OCI-LY7 (cell line): ENCODE results near the gene VWA5B1. TPM values are rescaled to one million over a fixed set of nuclear protein-coding genes. Genes with fewer than 3 reads are reported as not detected.
A peak's percentile ranks its signal among the peaks of the same experiment; 100 is the strongest.
"Not testable (repeated sequence)": the region's sequence is repeated elsewhere in the genome, so short reads cannot be mapped to it uniquely, and the experiment has no call there.

Source experiments
- BruUV-seq: library from RNA; stranded (reverse); fragments of 400-500 nt; replicated peaks from 2 replicates; lab custom pipeline; 2021; lab: Mats Ljungman, UMichigan
- CTCF ChIA-PET: fragments of 300-600 bp; sonication (Branson Sonifier 250); formaldehyde crosslinking; loops from one replicate; lab custom pipeline; 2022; ENCODE audit warnings: antibody characterized with exemption; ENCODE audit not compliant: unreplicated experiment; lab: Charles Lee
- POLR2A ChIA-PET: fragments of 300-600 bp; sonication (Branson Sonifier 250); formaldehyde crosslinking; loops from one replicate; lab custom pipeline; 2022; ENCODE audit warnings: antibody characterized with exemption; lab: Charles Lee
- DNase-seq: peaks from one replicate; pipeline ENCODE4 v3.0.0-alpha.2; 2015; ENCODE audit warnings: low spot score
- H2AFZ ChIP-seq: fragments of 200-600 bp; sonication (generic), shearing (Covaris generic); 2 replicates; pipeline ENCODE4 v1.6.1; 2014; ENCODE audit warnings: mild to moderate bottlenecking, antibody characterized with exemption, low read length, moderate library complexity
- H3K27ac ChIP-seq: fragments of 200-600 bp; sonication (generic); 2 replicates; pipeline ENCODE4 v1.5.1; 2014; ENCODE audit warnings: mixed run types, low read depth, mild to moderate bottlenecking, moderate library complexity, low read length, inconsistent platforms; ENCODE audit not compliant: poor library complexity, severe bottlenecking
- H3K36me3 ChIP-seq: fragments of 200-600 bp; sonication (generic); 2 replicates; pipeline ENCODE4 v1.6.1; 2014; ENCODE audit warnings: mild to moderate bottlenecking, antibody characterized with exemption, low read length, moderate library complexity, mixed read lengths; ENCODE audit not compliant: insufficient read depth
- H3K4me1 ChIP-seq: fragments of 200-600 bp; sonication (generic); 2 replicates; pipeline ENCODE4 v1.5.1; 2014; ENCODE audit warnings: mild to moderate bottlenecking, low read length; ENCODE audit not compliant: insufficient read depth, poor library complexity, severe bottlenecking
- H3K4me2 ChIP-seq: fragments of 200-600 bp; sonication (generic); 2 replicates; pipeline ENCODE4 v1.6.1; 2014; ENCODE audit warnings: mild to moderate bottlenecking, low read length
- H3K4me3 ChIP-seq: fragments of 200-600 bp; sonication (generic); 2 replicates; pipeline ENCODE4 v1.5.1; 2014; ENCODE audit warnings: mild to moderate bottlenecking, low read depth, low read length; ENCODE audit not compliant: poor library complexity, severe bottlenecking
- H3K79me2 ChIP-seq: fragments of 200-600 bp; sonication (generic); 2 replicates; pipeline ENCODE4 v1.6.1; 2016; ENCODE audit warnings: low read depth, mild to moderate bottlenecking, low read length, moderate library complexity, mixed read lengths; ENCODE audit not compliant: insufficient read depth
- H3K9me2 ChIP-seq: fragments of 200-600 bp; sonication (generic); 2 replicates; pipeline ENCODE4 v1.6.1; 2016; ENCODE audit warnings: mild to moderate bottlenecking, low read length, mixed read lengths; ENCODE audit not compliant: insufficient read depth
- H3K9me3 ChIP-seq: fragments of 200-600 bp; sonication (generic); 2 replicates; pipeline ENCODE4 v1.6.1; 2014; ENCODE audit warnings: mild to moderate bottlenecking, mixed run types, low read length, mixed read lengths
- H4K20me1 ChIP-seq: fragments of 200-600 bp; sonication (generic); 2 replicates; pipeline ENCODE4 v1.6.1; 2014; ENCODE audit warnings: mild to moderate bottlenecking, antibody characterized with exemption, low read length, moderate library complexity, mixed read lengths; ENCODE audit not compliant: insufficient read depth
- EZH2phosphoT487 ChIP-seq: fragments of 200-600 bp; sonication (generic); IDR thresholded peaks from 2 replicates; pipeline ENCODE4 v1.6.1; 2018; ENCODE audit warnings: low read depth, borderline replicate concordance, mild to moderate bottlenecking, mixed run types, antibody characterized with exemption, low read length, moderate library complexity, mixed read lengths
- intact Hi-C: fragments of 100-400 bp; cut with micrococcal nuclease; formaldehyde crosslinking; loops from one replicate; pipeline ENCODE4 v1.10.0; 2022; ENCODE audit not compliant: unreplicated experiment
- total RNA-seq, 2 experiments: library from RNA; depleted of rRNA in 1 of 2; stranded (reverse); fragments of >200 nt in 1 of 2; shearing (Covaris generic) in 1 of 2; gene quantifications; 2 replicates each; pipeline ENCODE4 v1.2.3, GENCODE V29; 2014 to 2022
- TF ChIP-seq, protein P1 (sequence below): fragments of 200-600 bp; sonication (generic); conservative IDR thresholded peaks from 2 replicates; pipeline ENCODE4 v1.5.1; 2014; ENCODE audit warnings: mild to moderate bottlenecking, antibody characterized with exemption, low read length, moderate library complexity, mixed read lengths

Gene VWA5B1
- total RNA-seq, 2 experiments from 2014 or later, result 0.19 to 0.25 TPM

DNA sequence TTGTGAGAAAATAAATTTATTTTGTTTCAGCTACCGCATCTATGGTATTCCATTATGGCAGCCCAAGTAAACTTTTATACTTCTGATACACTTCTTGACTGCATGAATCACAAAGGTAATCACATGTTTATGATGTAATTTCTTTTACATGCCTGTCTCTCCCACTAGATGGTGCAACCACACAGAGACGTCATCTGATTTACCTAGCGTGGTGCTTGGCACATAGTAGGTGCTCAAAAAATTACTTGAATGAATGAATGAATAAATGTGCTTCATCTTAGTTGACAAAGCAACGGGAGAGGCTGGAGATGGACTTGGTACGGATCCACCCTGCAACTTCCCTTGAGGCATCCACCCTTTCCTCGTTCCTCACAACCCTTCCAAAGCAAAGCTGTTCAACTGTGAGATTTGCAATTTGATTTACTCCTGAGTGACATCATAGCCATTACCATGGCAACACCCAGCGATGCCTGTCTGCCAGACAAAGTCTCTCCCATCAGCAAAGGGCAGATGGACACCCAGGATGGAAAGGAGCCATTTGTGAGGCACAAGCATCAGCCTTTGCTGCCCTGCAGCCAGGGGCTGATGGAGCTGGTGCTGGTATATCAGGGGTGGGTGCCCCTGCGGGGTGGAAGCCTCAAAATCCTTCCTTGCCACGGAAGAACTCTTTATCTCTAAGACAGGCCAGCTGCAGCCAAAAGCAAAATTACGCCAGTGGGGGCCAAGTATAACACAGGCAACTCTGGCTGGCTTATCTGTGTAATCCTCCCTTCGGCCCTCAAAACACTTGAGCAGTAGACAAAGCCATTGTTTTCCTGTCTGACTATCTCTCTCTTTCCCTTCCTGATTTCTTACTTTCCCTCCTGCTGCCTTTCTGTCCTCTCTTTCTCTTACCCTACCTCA lies 18.9 kb upstream of the VWA5B1 start:
- Histone ChIP-seq H3K9me2 (no peaks in the 10 kb centered on the region), H4K20me1 (no peaks in the 10 kb centered on the region), H3K36me3 (no peaks in the 10 kb centered on the region), H3K9me3 (0 out of 2 replicates have a peak, but pooled peaks cover 7% of the 10 kb centered on the region), H2AFZ (no peak overlapping the region), H3K79me2 (no peaks in the 10 kb centered on the region), H3K4me2 (no peak overlapping the region), H3K4me1 (no peaks in the 10 kb centered on the region), H3K27ac (no peak overlapping the region), H3K4me3 (no peak overlapping the region)
- no peak for TF ChIP-seq EZH2phosphoT487
- TF ChIP-seq, protein P1, sequence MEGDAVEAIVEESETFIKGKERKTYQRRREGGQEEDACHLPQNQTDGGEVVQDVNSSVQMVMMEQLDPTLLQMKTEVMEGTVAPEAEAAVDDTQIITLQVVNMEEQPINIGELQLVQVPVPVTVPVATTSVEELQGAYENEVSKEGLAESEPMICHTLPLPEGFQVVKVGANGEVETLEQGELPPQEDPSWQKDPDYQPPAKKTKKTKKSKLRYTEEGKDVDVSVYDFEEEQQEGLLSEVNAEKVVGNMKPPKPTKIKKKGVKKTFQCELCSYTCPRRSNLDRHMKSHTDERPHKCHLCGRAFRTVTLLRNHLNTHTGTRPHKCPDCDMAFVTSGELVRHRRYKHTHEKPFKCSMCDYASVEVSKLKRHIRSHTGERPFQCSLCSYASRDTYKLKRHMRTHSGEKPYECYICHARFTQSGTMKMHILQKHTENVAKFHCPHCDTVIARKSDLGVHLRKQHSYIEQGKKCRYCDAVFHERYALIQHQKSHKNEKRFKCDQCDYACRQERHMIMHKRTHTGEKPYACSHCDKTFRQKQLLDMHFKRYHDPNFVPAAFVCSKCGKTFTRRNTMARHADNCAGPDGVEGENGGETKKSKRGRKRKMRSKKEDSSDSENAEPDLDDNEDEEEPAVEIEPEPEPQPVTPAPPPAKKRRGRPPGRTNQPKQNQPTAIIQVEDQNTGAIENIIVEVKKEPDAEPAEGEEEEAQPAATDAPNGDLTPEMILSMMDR, result peak; percentile 71
- ChIA-PET POLR2A (interaction anchor here (0.5 kb wide), 1 partner anchor 913 kb away, joined by 9 read pairs; no protein-coding TSS in a partner anchor), CTCF (no interaction called here)
- intact Hi-C loops, result no loop called here
- BruUV-seq, result no TSS peak
- DNase-seq, result peak; percentile 9

DNA sequence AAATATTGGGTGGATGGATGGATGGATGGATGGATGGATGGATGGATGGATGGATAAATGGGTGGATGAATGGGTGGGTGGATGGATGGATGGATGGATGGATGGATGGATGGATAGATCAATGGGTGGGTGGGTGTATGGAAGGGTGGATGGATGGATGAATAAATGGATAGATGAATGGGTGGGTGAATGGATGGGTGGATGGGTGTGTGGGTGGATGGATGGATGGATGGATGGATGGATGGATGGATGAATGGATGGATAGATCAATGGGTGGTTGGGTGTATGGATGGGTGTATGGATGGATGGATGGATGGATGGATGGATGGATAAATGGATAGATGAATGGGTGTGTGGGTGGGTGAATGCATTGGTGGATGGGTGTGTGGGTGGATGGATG lies 17.0 kb upstream of the VWA5B1 start:
- H3K4me3 ChIP-seq, intact Hi-C loops, H3K9me3 ChIP-seq, POLR2A ChIA-PET, BruUV-seq, H4K20me1 ChIP-seq, H3K4me2 ChIP-seq, CTCF ChIA-PET, H3K4me1 ChIP-seq, H2AFZ ChIP-seq, DNase-seq, H3K36me3 ChIP-seq, H3K79me2 ChIP-seq, H3K27ac ChIP-seq, H3K9me2 ChIP-seq: not testable (repeated sequence)

DNA sequence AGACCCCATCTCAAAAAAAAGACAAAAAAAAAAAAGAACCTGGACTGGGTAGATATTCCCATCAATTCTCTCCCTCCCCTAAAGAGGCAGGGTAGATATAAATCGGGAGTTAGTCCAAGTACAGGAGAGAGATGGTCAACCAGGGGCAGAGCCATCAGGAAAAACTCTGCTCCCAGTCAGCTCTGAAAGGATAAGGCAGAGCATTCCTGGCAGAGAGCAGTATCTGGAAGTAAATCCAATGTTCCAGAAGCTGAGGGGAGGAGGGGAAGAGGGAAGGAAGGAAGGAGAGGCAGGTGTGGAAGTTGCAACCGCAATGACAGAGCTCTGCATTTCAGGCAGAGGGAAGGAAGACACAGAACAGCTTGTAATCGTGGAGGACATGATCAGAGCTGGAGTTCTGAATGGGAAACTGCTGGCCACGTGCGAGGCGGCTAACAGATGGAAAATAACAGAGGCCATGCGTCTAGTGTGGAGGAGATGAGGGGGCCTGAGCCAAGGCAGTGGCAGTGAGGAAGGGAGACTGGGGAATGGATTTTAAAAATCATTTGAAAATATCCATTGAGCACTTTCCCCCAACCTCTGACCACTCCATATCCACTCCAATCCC lies 15.3 kb upstream of the VWA5B1 start:
- Histone ChIP-seq H3K36me3 (no peaks in the 10 kb centered on the region), H2AFZ (no peak overlapping the region), H3K27ac (no peak overlapping the region), H3K4me3 (no peak overlapping the region), H3K9me2 (no peaks in the 10 kb centered on the region), H3K4me1 (peaks cover 24% of the 10 kb centered on the region), H3K9me3 (no peaks in the 10 kb centered on the region), H3K4me2 (no peak overlapping the region), H3K79me2 (no peaks in the 10 kb centered on the region), H4K20me1 (no peaks in the 10 kb centered on the region)
- POLR2A ChIA-PET, result no interaction called here
- intact Hi-C loops, result no loop called here
- BruUV-seq, result no TSS peak
- CTCF ChIA-PET, result no interaction called here
- no peak for DNase-seq
- no peak for TF ChIP-seq EZH2phosphoT487
